Measurements from ENCODE around the gene YPEL3. TPM values are rescaled to one million over a fixed set of nuclear protein-coding genes. Genes with fewer than 3 reads are reported as not detected.
A peak's percentile ranks its signal among the peaks of the same experiment; 100 is the strongest.

The YPEL3 gene
- total and polyA plus RNA-seq, 12 donors = 14.6 to 454 (median 94.5) TPM

- peak overlapping the region in 2 of 5 donors; percentile 12 to 89 for H3K27ac ChIP-seq
- intact Hi-C loops (cut with DNase I) = no loop called here
- H3K4me3 ChIP-seq = peak overlapping the region in 1 of 4 donors; percentile 40
- H3K9me3 ChIP-seq (replicated peaks in 1 of 3) = no peaks in the 10 kb centered on the region
- WGBS, 4 donors = 71 to 84% (median 74%) methylated on average over 16 to 26 of the region's 26 CpGs
- H3K4me1 ChIP-seq (replicated peaks in 1 of 2) = peaks cover 17 to 33% of the 10 kb centered on the region in 2 donors
- no peak for TF ChIP-seq POLR2A (IDR thresholded peaks at IDR 0.05)
- no peak for TF ChIP-seq CTCF (IDR thresholded peaks at IDR 0.05)
- peaks cover 0 to 15% of the 10 kb centered on the region in 2 donors for H3K36me3 ChIP-seq (replicated peaks in 1 of 2)
- DNase-seq = peak in 2 of 7 donors; percentile 37 to 58
- no peaks in the 10 kb centered on the region for H3K27me3 ChIP-seq
These were observed 5.2 kb downstream of the YPEL3 start for GRCh38 chr16:30090610-30091331.

GRCh38 chr16:30088832-30089624 lies 7.0 kb downstream of the YPEL3 start:
- Histone ChIP-seq H3K4me3 (no peak overlapping the region), H3K9me3 (replicated peaks in 1 of 3) (no peaks in the 10 kb centered on the region), H3K36me3 (replicated peaks in 1 of 2) (peaks cover 0 to 13% of the 10 kb centered on the region in 2 donors), H3K27ac (no peak overlapping the region), H3K4me1 (replicated peaks in 1 of 2) (peaks cover 6 to 33% of the 10 kb centered on the region in 2 donors), H3K27me3 (no peaks in the 10 kb centered on the region)
- no peak for TF ChIP-seq CTCF (IDR thresholded peaks at IDR 0.05)
- intact Hi-C loops (cut with DNase I) = no loop called here
- no peak for DNase-seq
- WGBS, 4 donors = 82 to 87% (median 85%) methylated on average over 6 to 22 of the region's 22 CpGs

- no peak overlapping the region for H3K4me3 ChIP-seq
- H3K27me3 ChIP-seq = no peaks in the 10 kb centered on the region
- 82 to 90% (median 87%) methylated on average over 7 to 10 of the region's 10 CpGs for WGBS, 4 donors
- DNase-seq = no peak
- H3K27ac ChIP-seq = no peak overlapping the region
- H3K9me3 ChIP-seq (replicated peaks in 1 of 3) = no peaks in the 10 kb centered on the region
- H3K36me3 ChIP-seq (replicated peaks in 1 of 2) = peaks cover 0 to 16% of the 10 kb centered on the region in 2 donors
- TF ChIP-seq CTCF (IDR thresholded peaks at IDR 0.05) = no peak
- no peak for TF ChIP-seq POLR2A (IDR thresholded peaks at IDR 0.05)
- intact Hi-C loops (cut with DNase I) = no loop called here
- H3K4me1 ChIP-seq (replicated peaks in 1 of 2) = peaks cover 6 to 31% of the 10 kb centered on the region in 2 donors
These were observed 7.7 kb downstream of the YPEL3 start for GRCh38 chr16:30088237-30088831.

Measured in adrenal gland (tissue), 12 donors.